ENCODE measurements around the gene CUX1. TPM values are rescaled to one million over a fixed set of nuclear protein-coding genes. Genes with fewer than 3 reads are reported as not detected.

CUX1 gene
- total RNA-seq, 1 experiment from 2014 or later: 64.3 TPM

GRCh38 chr7:101891936-101892640 is 74.7 kb downstream of the CUX1 start (continued):
- no peak for TF ChIP-seq ARID4B (CRISPR knock-in tag; IDR thresholded peaks at IDR 0.05; ENCODE audit: borderline replicate concordance)
- no peak for TF ChIP-seq NFYB (CRISPR knock-in tag; conservative IDR thresholded peaks at IDR 0.05; ENCODE audit: low read depth)
- TF ChIP-seq AR (CRISPR knock-in tag; IDR thresholded peaks at IDR 0.05): no peak
- no peak for TF ChIP-seq STAT6 (CRISPR knock-in tag; conservative IDR thresholded peaks at IDR 0.05; ENCODE audit: low read depth)
- no peak for TF ChIP-seq ATF1 (CRISPR knock-in tag; IDR thresholded peaks at IDR 0.05)
- TF ChIP-seq, protein P1, sequence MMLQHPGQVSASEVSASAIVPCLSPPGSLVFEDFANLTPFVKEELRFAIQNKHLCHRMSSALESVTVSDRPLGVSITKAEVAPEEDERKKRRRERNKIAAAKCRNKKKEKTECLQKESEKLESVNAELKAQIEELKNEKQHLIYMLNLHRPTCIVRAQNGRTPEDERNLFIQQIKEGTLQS (CRISPR knock-in tag; conservative IDR thresholded peaks at IDR 0.05): no peak
- TF ChIP-seq ZNF232 (CRISPR knock-in tag; IDR thresholded peaks at IDR 0.05): no peak
- TF ChIP-seq E2F1 (CRISPR knock-in tag; IDR thresholded peaks at IDR 0.05): no peak
- no peak for TF ChIP-seq MYBL2 (CRISPR knock-in tag; IDR thresholded peaks at IDR 0.05)
- TF ChIP-seq HMGA2 (CRISPR knock-in tag; IDR thresholded peaks at IDR 0.05): no peak

DNA sequence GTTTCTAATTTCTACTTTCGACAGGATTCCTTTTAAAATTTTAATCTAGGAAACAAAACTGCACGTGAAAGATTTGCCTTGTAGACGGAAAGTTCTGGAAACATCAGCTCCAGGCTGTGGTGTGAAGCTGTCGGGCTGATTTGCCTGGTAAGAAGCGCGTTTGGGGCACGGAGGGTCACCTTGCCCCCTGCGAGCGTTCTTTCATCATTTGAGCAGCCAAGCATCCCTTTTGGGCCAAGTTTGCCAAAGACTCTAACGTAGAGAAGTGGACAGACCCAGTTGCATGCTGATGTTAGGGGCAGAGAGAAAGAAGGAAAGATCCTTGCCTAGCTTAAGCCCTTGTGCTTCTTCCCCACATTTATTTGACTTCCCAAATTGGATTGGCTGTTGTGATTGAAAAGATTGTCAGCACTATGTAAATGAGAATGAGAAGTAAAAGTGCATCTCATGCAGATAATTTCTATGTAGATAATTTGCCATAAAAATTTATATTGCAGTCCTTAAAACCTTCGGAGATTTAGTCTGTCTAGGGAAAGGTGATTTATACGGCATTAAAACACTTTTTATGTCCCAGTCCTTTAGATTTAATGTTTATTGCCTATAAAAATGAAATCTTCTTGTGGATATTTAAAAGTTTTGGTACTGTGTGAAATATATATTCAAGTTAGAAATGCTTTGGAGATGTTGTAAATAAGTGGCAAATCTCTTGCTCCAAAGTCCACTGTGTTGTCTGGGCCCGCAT is 76.1 kb downstream of the CUX1 start:
- no peaks in the 10 kb centered on the region for H3K27me3 Mint-ChIP-seq (ENCODE audit: low read depth)
- peaks cover 70% of the 10 kb centered on the region for H3K4me1 Mint-ChIP-seq
- H3K27ac Mint-ChIP-seq: no peak overlapping the region
- DNase-seq (ENCODE audit: low spot score) (no peak), ATAC-seq (no peak)
- H3K36me3 Mint-ChIP-seq: no peaks in the 10 kb centered on the region
- ChIA-PET POLR2A (interaction anchor here (0.6 kb wide), 1 partner anchor 10 kb away, joined by 3 read pairs; no protein-coding TSS in a partner anchor), CTCF (no interaction called here)
- no peak overlapping the region for H3K4me3 Mint-ChIP-seq
- H3K9me3 Mint-ChIP-seq: no peaks in the 10 kb centered on the region
- TF ChIP-seq, protein P2, sequence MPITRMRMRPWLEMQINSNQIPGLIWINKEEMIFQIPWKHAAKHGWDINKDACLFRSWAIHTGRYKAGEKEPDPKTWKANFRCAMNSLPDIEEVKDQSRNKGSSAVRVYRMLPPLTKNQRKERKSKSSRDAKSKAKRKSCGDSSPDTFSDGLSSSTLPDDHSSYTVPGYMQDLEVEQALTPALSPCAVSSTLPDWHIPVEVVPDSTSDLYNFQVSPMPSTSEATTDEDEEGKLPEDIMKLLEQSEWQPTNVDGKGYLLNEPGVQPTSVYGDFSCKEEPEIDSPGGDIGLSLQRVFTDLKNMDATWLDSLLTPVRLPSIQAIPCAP (CRISPR knock-in tag; IDR thresholded peaks at IDR 0.05): no peak
- TF ChIP-seq ZBTB43 (CRISPR knock-in tag; IDR thresholded peaks at IDR 0.05): no peak
- no peak for TF ChIP-seq ZMAT4 (CRISPR knock-in tag; IDR thresholded peaks at IDR 0.05)
- TF ChIP-seq CDX4 (CRISPR knock-in tag; IDR thresholded peaks at IDR 0.05; ENCODE audit: borderline replicate concordance): no peak
- TF ChIP-seq RELA (CRISPR knock-in tag; IDR thresholded peaks at IDR 0.05; ENCODE audit: borderline replicate concordance): no peak
- no peak for TF ChIP-seq NR1H2 (CRISPR knock-in tag; IDR thresholded peaks at IDR 0.05)
- TF ChIP-seq RORB (CRISPR knock-in tag; IDR thresholded peaks at IDR 0.05): no peak
- no peak for TF ChIP-seq ZNF121 (CRISPR knock-in tag; IDR thresholded peaks at IDR 0.05)
- TF ChIP-seq IRF2 (CRISPR knock-in tag; IDR thresholded peaks at IDR 0.05; ENCODE audit: borderline replicate concordance, low read depth): no peak
- no peak for TF ChIP-seq JAZF1 (CRISPR knock-in tag; IDR thresholded peaks at IDR 0.05)
- no peak for TF ChIP-seq ATF1 (CRISPR knock-in tag; IDR thresholded peaks at IDR 0.05)
